Ovary (tissue), 9 donors: Measurements from ENCODE around the gene SLC25A51. TPM values are rescaled to one million over a fixed set of nuclear protein-coding genes. Genes with fewer than 3 reads are reported as not detected.

Experiments used
- DNase-seq, 5 donors: peaks; one replicate each; pipeline ENCODE4 v3.0.0-alpha.2; 2019 to 2020
- H3K27ac ChIP-seq, 2 donors: fragments of 200-600 bp; one replicate each; pipeline versions ENCODE4 v1.5.1 to v1.8.0; 2019 to 2022
- H3K27me3 ChIP-seq: fragments of 200-600 bp; one replicate; pipeline ENCODE4 v1.8.0; 2022
- H3K36me3 ChIP-seq: fragments of 200-600 bp; sonication (generic); one replicate; pipeline ENCODE4 v1.5.1; 2019
- H3K4me1 ChIP-seq: one replicate; pipeline ENCODE4 v1.8.1; 2013; ENCODE audit warnings: mild to moderate bottlenecking, moderate library complexity; ENCODE audit not compliant: insufficient read depth
- H3K4me3 ChIP-seq: fragments of 200-600 bp; sonication (generic); one replicate; pipeline ENCODE4 v1.5.1; 2017
- H3K9me3 ChIP-seq, 2 donors: fragments of 200-600 bp in 1 of 2; sonication (generic) in 1 of 2; one replicate each; pipeline versions ENCODE4 v1.5.1 to v1.8.1; 2013 to 2019; ENCODE audit warnings: mild to moderate bottlenecking in 1 of 2, moderate library complexity in 1 of 2
- CTCF ChIP-seq, 3 donors: fragments of 450-650 bp in 2 of 3; fragments of 200-600 bp in 1 of 3; IDR thresholded peaks; one replicate each; pipeline versions ENCODE4 v1.5.1 to v1.8.0; 2016 to 2022; ENCODE audit warnings: antibody characterized with exemption in 3 of 3, mild to moderate bottlenecking in 1 of 3
- EP300 ChIP-seq: sonication (generic); formaldehyde crosslinking; IDR thresholded peaks from one replicate; pipeline ENCODE4 v1.6.1; 2017; ENCODE audit warnings: antibody characterized with exemption
- POLR2A ChIP-seq: fragments of 450-650 bp; IDR thresholded peaks from one replicate; pipeline ENCODE4 v1.6.1; 2017; ENCODE audit warnings: antibody characterized with exemption, mild to moderate bottlenecking, moderate library complexity
- WGBS, 3 donors: extraction: QIAGEN DNeasy Blood & Tissue Kit in 1 of 3; methylation state at CpG; one replicate each; pipeline versions ENCODE4 v1.1.5 to v1.1.7; 2013 to 2017; 5-methylcytosine and 5-hydroxymethylcytosine counted together
- intact Hi-C, 4 donors: fragments of 100-400 bp; cut with DNase I; formaldehyde crosslinking; loops; one replicate each; pipeline versions ENCODE4 v1.11.0 to v1.15.1; 2022 to 2023
- polyA plus RNA-seq, 2 donors: library from polyadenylated mRNA; stranded (reverse); fragments of 200-250 nt in 1 of 2; fragments of 350-450 nt in 1 of 2; fragmentation: Illumina TruSeq in 1 of 2; extraction: RNeasy Lipid Tissue Mini Kit (QIAGEN cat#74804) in 1 of 2; gene quantifications; one replicate each; pipeline ENCODE4 v1.2.3, GENCODE V29; 2013 to 2014
- total RNA-seq, 7 donors: library from RNA; depleted of rRNA in 2 of 7; stranded (reverse); fragments of >200 nt in 2 of 7; fragmentation: NEBNext Ultra II Directional in 3 of 7; extraction: Animal tissue kit (Norgen Biotek cat#: 25700) in 3 of 7; gene quantifications; one replicate each; pipeline versions ENCODE4 v1.1.0 to v1.2.4, GENCODE V29; 2016 to 2023
- donor health status: DM: no; HTN: no; CAD: no; lungs with moderate emphysema.
- donor health status: DM: no; HTN: no; CAD: no.
- donor health status: Bipolar disorder and iron deficiency.
- donor health status: DM: yes; HTN: yes; CAD: no.
- donor health status: DM: no; HTN: no; CAD: no.
- donor health status: DM: yes; HTN: yes; CAD: no.

SLC25A51 gene
- total and polyA plus RNA-seq, 9 donors, result 5.1 to 24.1 (median 20.6) TPM

- no peak for TF ChIP-seq EP300
- TF ChIP-seq POLR2A, result no peak
- TF ChIP-seq CTCF (IDR thresholded peaks at IDR 0.05), result peak in 1 of 3 donors; percentile 3
- Histone ChIP-seq H3K4me1 (peaks cover 6% of the 10 kb centered on the region), H3K4me3 (peak overlapping the region; percentile 93), H3K9me3 (no peaks in the 10 kb centered on the region), H3K27me3 (no peaks in the 10 kb centered on the region), H3K36me3 (no peaks in the 10 kb centered on the region), H3K27ac (peak overlapping the region; percentile 72 to 88)
- DNase-seq, result peak in 4 of 5 donors; percentile 32 to 47 (median 34)
- WGBS, 3 donors, result 6 to 9% (median 7%) methylated on average over 36 of the region's 36 CpGs
- intact Hi-C loops, result no loop called here
Observed at GRCh38 chr9:37904445-37905130, 661 bp upstream of the SLC25A51 start.

- no peak for DNase-seq
- WGBS, 3 donors, result 6 to 7% (median 6%) methylated on average over 17 of the region's 17 CpGs
Observed at GRCh38 chr9:37902796-37903646, 906 bp downstream of the SLC25A51 start.

GRCh38 chr9:37902131-37902530 lies 1.8 kb downstream of the SLC25A51 start:
- DNase-seq, result no peak
- TF ChIP-seq CTCF (IDR thresholded peaks at IDR 0.05) (no peak), POLR2A (no peak), EP300 (no peak)
- Histone ChIP-seq H3K9me3 (no peaks in the 10 kb centered on the region), H3K4me1 (peaks cover 6% of the 10 kb centered on the region), H3K36me3 (no peaks in the 10 kb centered on the region), H3K27ac (no peak overlapping the region), H3K27me3 (no peaks in the 10 kb centered on the region), H3K4me3 (no peak overlapping the region)
- intact Hi-C loops, result no loop called here

More at GRCh38 chr9:37902796-37903646, 906 bp downstream of the SLC25A51 start:
- Histone ChIP-seq H3K9me3 (no peaks in the 10 kb centered on the region), H3K4me3 (peak overlapping the region; percentile 93), H3K27ac (no peak overlapping the region), H3K4me1 (peaks cover 6% of the 10 kb centered on the region), H3K36me3 (no peaks in the 10 kb centered on the region), H3K27me3 (no peaks in the 10 kb centered on the region)
- intact Hi-C loops, result no loop called here
- TF ChIP-seq EP300 (no peak), POLR2A (no peak), CTCF (IDR thresholded peaks at IDR 0.05) (no peak)

GRCh38 chr9:37899041-37899440 lies 4.9 kb downstream of the SLC25A51 start:
- H3K4me1 ChIP-seq, result peaks cover 2% of the 10 kb centered on the region
- no peak for DNase-seq
- TF ChIP-seq CTCF (IDR thresholded peaks at IDR 0.05) (no peak), EP300 (no peak), POLR2A (no peak)
- H3K4me3 ChIP-seq, result no peak overlapping the region
- H3K36me3 ChIP-seq, result no peaks in the 10 kb centered on the region
- no peaks in the 10 kb centered on the region for H3K27me3 ChIP-seq
- 42 to 57% (median 43%) methylated on average over 2 of the region's 2 CpGs for WGBS, 3 donors
- H3K9me3 ChIP-seq, result no peaks in the 10 kb centered on the region
- H3K27ac ChIP-seq, result no peak overlapping the region
- intact Hi-C loops, result loop anchor here in 1 of 4 donors (10.0 kb wide), 1 partner anchor 114 kb away; the partner anchor contains the start of gene EXOSC3
